ENCODE results near the gene UBE2E1.

GRCh38 chr3:23875113-23875725 lies 69.5 kb downstream of the UBE2E1 start:
- TF ChIP-seq CTCF (IDR thresholded peaks at IDR 0.05) (no peak), POLR2AphosphoS5 (IDR thresholded peaks at IDR 0.05) (no peak)
